HTERT RPE-1 (cell line): ENCODE results near the gene TTLL12.

ENCODE experiments used
- in situ Hi-C: fragments of 300-500 bp; cut with MboI; formaldehyde crosslinking; loops from 4 replicates; pipeline ENCODE4 v1.14.3; 2020; ENCODE audit warnings: low sequenced_read_pairs

TTLL12 gene

GRCh38 chr22:43131773-43132501 lies 55.0 kb downstream of the TTLL12 start:
- in situ Hi-C loops = no loop called here

GRCh38 chr22:43129426-43130425 lies 57.2 kb downstream of the TTLL12 start:
- in situ Hi-C loops = no loop called here

DNA sequence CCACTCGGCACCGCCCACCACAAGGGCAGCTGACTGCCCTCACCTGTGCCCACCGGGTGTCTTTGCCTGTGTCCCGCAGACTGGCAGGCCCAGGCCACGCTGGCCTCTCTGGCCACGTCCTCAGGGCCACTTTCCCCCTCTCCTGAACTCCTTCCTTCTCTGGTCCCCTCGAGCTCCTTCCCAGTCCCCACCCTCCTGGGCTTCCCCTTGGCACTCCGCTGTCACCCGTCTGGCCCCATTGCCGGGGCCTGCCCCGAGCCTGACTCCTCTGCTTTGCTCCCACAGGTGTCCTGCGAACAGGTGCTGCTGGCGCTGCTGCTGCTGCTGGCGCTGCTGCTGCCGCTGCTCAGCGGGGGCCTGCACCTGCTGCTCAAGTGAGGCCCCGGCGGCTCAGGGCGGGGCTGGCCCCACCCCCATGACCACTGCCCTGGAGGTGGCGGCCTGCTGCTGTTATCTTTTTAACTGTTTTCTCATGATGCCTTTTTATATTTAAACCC lies 58.0 kb downstream of the TTLL12 start:
- in situ Hi-C loops = no loop called here

GRCh38 chr22:43128116-43128515 lies 58.8 kb downstream of the TTLL12 start:
- in situ Hi-C loops = no loop called here

DNA sequence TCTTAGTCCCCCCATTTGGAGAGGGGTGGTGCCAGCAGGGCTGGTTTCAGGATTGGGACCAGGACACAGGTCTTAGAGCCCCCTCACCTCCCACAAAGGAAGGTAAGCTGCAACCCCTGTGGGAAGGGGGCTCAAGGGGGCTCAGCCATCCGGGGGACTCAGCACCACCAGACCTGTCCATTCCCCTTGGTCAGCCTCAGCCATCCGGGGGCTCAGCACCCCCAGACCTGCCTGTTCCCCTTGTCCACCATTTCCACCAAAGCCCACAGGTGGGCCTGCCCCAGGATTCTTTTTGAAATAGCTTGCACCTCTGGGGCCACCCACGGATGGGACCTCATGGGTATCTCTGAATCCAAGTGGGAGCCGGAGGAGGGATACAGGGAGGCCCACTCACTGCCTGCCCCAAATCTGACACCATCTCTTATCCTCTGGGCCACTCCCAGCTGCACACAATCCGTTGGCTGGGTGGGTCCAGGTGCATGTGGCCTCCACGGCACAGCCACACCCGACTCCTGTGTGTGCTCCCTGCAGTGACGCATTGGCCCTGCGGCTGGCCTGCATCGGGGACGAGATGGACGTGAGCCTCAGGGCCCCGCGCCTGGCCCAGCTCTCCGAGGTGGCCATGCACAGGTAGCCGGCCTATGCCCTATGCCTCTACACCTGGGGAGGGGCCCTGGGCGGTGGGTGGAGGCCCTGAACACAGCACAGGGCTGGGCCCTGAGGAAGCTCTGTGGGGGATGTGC lies 59.6 kb downstream of the TTLL12 start:
- in situ Hi-C loops = no loop called here

DNA sequence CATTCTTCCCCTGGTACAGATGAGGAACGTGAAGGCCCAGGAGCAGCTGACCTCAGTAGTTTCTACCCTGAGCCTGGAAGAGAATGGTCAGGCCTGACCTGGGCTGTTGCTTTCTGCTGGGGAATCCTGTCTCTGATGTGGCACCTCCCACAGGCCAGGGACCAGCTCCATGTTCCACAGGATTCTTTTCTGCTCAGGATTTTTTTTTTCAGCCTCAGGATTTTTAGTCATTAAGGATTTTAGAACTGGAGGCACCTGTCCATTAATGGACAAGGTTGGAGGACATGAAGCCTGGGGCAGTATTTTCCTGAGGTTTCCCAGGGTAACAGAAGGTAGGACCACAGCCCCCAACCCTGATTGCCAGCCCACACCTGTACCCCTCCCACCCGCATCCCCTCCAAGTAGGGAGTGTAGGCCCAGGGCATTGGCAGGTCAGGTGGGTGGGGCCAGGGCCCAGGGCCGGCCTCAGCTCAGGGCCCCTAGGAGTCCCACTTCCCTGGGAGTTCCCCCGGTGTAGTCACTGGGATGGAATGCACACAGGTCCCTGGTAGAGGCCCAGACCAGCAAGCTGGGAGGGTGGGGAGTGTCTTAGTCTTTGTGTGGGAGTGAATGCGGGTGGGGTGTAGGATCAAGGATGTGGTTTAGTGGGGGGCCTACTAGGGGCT lies 60.3 kb downstream of the TTLL12 start:
- in situ Hi-C loops = no loop called here

GRCh38 chr22:43118953-43119458 lies 67.9 kb downstream of the TTLL12 start:
- in situ Hi-C loops = no loop called here

GRCh38 chr22:43118024-43118849 lies 68.7 kb downstream of the TTLL12 start:
- in situ Hi-C loops = no loop called here

- in situ Hi-C loops = no loop called here
Measured at GRCh38 chr22:43116932-43117331, 70.0 kb downstream of the TTLL12 start.
